Activated naive CD4-positive, alpha-beta T cell treated with anti-CD3 and anti-CD28 coated beads for 36 hours (primary cell): ENCODE results near the gene CCDC88A. TPM values are rescaled to one million over a fixed set of nuclear protein-coding genes. Genes with fewer than 3 reads are reported as not detected.
"Not testable (repeated sequence)": the region's sequence is repeated elsewhere in the genome, so short reads cannot be mapped to it uniquely, and the experiment has no call there.

Experiments
- CTCF ChIA-PET: fragments of 350-600 bp; sonication (Branson Sonifier 250); formaldehyde crosslinking; loops from one replicate; lab custom pipeline; 2021; ENCODE audit warnings: antibody characterized with exemption; lab: Charles Lee
- DNase-seq: peaks from one replicate; pipeline ENCODE4 v3.0.0-alpha.2; 2020
- H3K27ac Mint-ChIP-seq: one replicate; pipeline ENCODE4 v1.8.0; 2021; ENCODE audit warnings: mild to moderate bottlenecking, mixed read lengths
- H3K27me3 Mint-ChIP-seq: one replicate; pipeline ENCODE4 v1.8.0; 2021; ENCODE audit warnings: low read depth, mixed read lengths
- H3K36me3 Mint-ChIP-seq: one replicate; pipeline ENCODE4 v1.8.0; 2021; ENCODE audit warnings: low read depth, mixed read lengths
- H3K4me1 Mint-ChIP-seq: one replicate; pipeline ENCODE4 v1.8.0; 2021; ENCODE audit warnings: low read depth, mixed read lengths
- H3K4me3 Mint-ChIP-seq: one replicate; pipeline ENCODE4 v1.8.0; 2021; ENCODE audit warnings: mild to moderate bottlenecking, moderate library complexity, mixed read lengths
- H3K9me3 Mint-ChIP-seq: one replicate; pipeline ENCODE4 v1.8.0; 2021; ENCODE audit warnings: mixed read lengths
- intact Hi-C: fragments of 100-400 bp; cut with micrococcal nuclease; formaldehyde crosslinking; loops from one replicate; pipeline ENCODE4 v1.15.1; 2023
- total RNA-seq, 2 experiments: library from RNA; stranded (reverse); gene quantifications; one replicate each; pipeline ENCODE4 v1.2.3, GENCODE V29; 2021

The CCDC88A gene
- total RNA-seq, 2 experiments from 2014 or later = 9.7 to 10.7 TPM

GRCh38 chr2:55277310-55277709 lies 142.3 kb downstream of the CCDC88A start:
- no peaks in the 10 kb centered on the region for H3K27me3 Mint-ChIP-seq
- no peak for DNase-seq
- CTCF ChIA-PET = no interaction called here
- H3K27ac Mint-ChIP-seq = no peak overlapping the region
- H3K36me3 Mint-ChIP-seq = no peaks in the 10 kb centered on the region
- H3K9me3 Mint-ChIP-seq = no peaks in the 10 kb centered on the region
- no peak overlapping the region for H3K4me3 Mint-ChIP-seq
- intact Hi-C loops = no loop called here
- peaks cover 9% of the 10 kb centered on the region for H3K4me1 Mint-ChIP-seq

- H3K27me3 Mint-ChIP-seq, H3K4me1 Mint-ChIP-seq, intact Hi-C loops, DNase-seq, H3K4me3 Mint-ChIP-seq, H3K36me3 Mint-ChIP-seq, H3K9me3 Mint-ChIP-seq, H3K27ac Mint-ChIP-seq: not testable (repeated sequence)
- CTCF ChIA-PET = interaction anchor here (0.6 kb wide), 1 partner anchor 142 kb away, joined by 3 read pairs; no protein-coding TSS in a partner anchor
Measured at GRCh38 chr2:55274346-55274745, 145.3 kb downstream of the CCDC88A start.

GRCh38 chr2:55269645-55269990 lies 150.0 kb downstream of the CCDC88A start:
- CTCF ChIA-PET = interaction anchor here (0.6 to 0.7 kb wide), 2 partner anchors 162 to 258 kb away, joined by 3 to 7 read pairs; no protein-coding TSS in a partner anchor
- peaks cover 14% of the 10 kb centered on the region for H3K4me1 Mint-ChIP-seq
- DNase-seq = peak; percentile 6
- H3K27me3 Mint-ChIP-seq = no peaks in the 10 kb centered on the region
- intact Hi-C loops = loop anchor here (1.0 to 2.0 kb wide), 9 partner anchors 13 to 424 kb away; partner anchors contain the start of genes CFAP36, CLHC1, PNPT1 and PPP4R3B
- no peaks in the 10 kb centered on the region for H3K9me3 Mint-ChIP-seq
- peak overlapping the region; percentile 93 for H3K27ac Mint-ChIP-seq
- H3K36me3 Mint-ChIP-seq = peaks cover 6% of the 10 kb centered on the region
- peak overlapping the region; percentile 89 for H3K4me3 Mint-ChIP-seq

- no peaks in the 10 kb centered on the region for H3K9me3 Mint-ChIP-seq
- peak; percentile 93 for DNase-seq
- H3K4me3 Mint-ChIP-seq = peak within 1 kb of the TSS; percentile 89
- peaks cover 14% of the 10 kb centered on the region for H3K4me1 Mint-ChIP-seq
- H3K27ac Mint-ChIP-seq = peak within 1 kb of the TSS; percentile 93
- H3K27me3 Mint-ChIP-seq = no peaks in the 10 kb centered on the region
- CTCF ChIA-PET = interaction anchor here (0.5 to 1.0 kb wide), 3 partner anchors 10 to 259 kb away, joined by 3 to 6 read pairs (median 4); no protein-coding TSS in a partner anchor
- intact Hi-C loops = loop anchor here (1.0 to 2.0 kb wide), 9 partner anchors 13 to 424 kb away; partner anchors contain the start of genes CFAP36, CLHC1, PNPT1 and PPP4R3B
- H3K36me3 Mint-ChIP-seq = peaks cover 9% of the 10 kb centered on the region
Measured at GRCh38 chr2:55268907-55269644, 150.6 kb downstream of the CCDC88A start, which contains the start of gene MTIF2. MTIF2 (minus strand) TSS chr2:55269231; CDS start chr2:55263858, 5,373 bp downstream.

- Mint-ChIP-seq H3K4me1 (peaks cover 14% of the 10 kb centered on the region), H3K27me3 (no peaks in the 10 kb centered on the region), H3K36me3 (peaks cover 12% of the 10 kb centered on the region), H3K4me3 (peak overlapping the region; percentile 89), H3K27ac (peak overlapping the region; percentile 93), H3K9me3 (no peaks in the 10 kb centered on the region)
- DNase-seq = no peak
- intact Hi-C loops = loop anchor here (2.0 kb wide), 1 partner anchor 46 kb away; no protein-coding TSS in a partner anchor
- CTCF ChIA-PET = interaction anchor here (0.5 to 1.0 kb wide), 2 partner anchors 9 to 163 kb away, joined by 4 to 6 read pairs; no protein-coding TSS in a partner anchor
Measured at GRCh38 chr2:55268288-55268906, 151.3 kb downstream of the CCDC88A start.

GRCh38 chr2:55259586-55259985 lies 160.1 kb downstream of the CCDC88A start:
- H3K27me3 Mint-ChIP-seq, DNase-seq, H3K27ac Mint-ChIP-seq, H3K9me3 Mint-ChIP-seq, intact Hi-C loops, H3K4me3 Mint-ChIP-seq, H3K4me1 Mint-ChIP-seq: not testable (repeated sequence)
- H3K36me3 Mint-ChIP-seq = peaks cover 16% of the 10 kb centered on the region
- CTCF ChIA-PET = interaction anchor here (0.6 to 0.7 kb wide), 3 partner anchors 9 to 81 kb away, joined by 3 to 6 read pairs (median 5); no protein-coding TSS in a partner anchor

- H3K27me3 Mint-ChIP-seq = no peaks in the 10 kb centered on the region
- no peak overlapping the region for H3K4me3 Mint-ChIP-seq
- CTCF ChIA-PET = no interaction called here
- H3K9me3 Mint-ChIP-seq = no peaks in the 10 kb centered on the region
- H3K4me1 Mint-ChIP-seq = peaks cover 1% of the 10 kb centered on the region
- intact Hi-C loops = no loop called here
- no peak overlapping the region for H3K27ac Mint-ChIP-seq
- DNase-seq = no peak
- peaks cover 19% of the 10 kb centered on the region for H3K36me3 Mint-ChIP-seq
Measured at GRCh38 chr2:55252832-55253231, 166.8 kb downstream of the CCDC88A start.

- H3K36me3 Mint-ChIP-seq = peaks cover 25% of the 10 kb centered on the region
- H3K4me3 Mint-ChIP-seq = no peak overlapping the region
- H3K4me1 Mint-ChIP-seq = peaks cover 1% of the 10 kb centered on the region
- no peaks in the 10 kb centered on the region for H3K27me3 Mint-ChIP-seq
- no peaks in the 10 kb centered on the region for H3K9me3 Mint-ChIP-seq
- no peak overlapping the region for H3K27ac Mint-ChIP-seq
- intact Hi-C loops = no loop called here
- DNase-seq = no peak
- CTCF ChIA-PET = interaction anchor here (0.6 kb wide), 1 partner anchor 91 kb away, joined by 4 read pairs; no protein-coding TSS in a partner anchor
Measured at GRCh38 chr2:55247025-55247424, 172.6 kb downstream of the CCDC88A start.

- CTCF ChIA-PET = no interaction called here
- Mint-ChIP-seq H3K4me1 (peaks cover under 1% of the 10 kb centered on the region), H3K27ac (no peak overlapping the region), H3K9me3 (no peaks in the 10 kb centered on the region), H3K4me3 (no peak overlapping the region), H3K36me3 (peaks cover 19% of the 10 kb centered on the region), H3K27me3 (no peaks in the 10 kb centered on the region)
- intact Hi-C loops = no loop called here
- no peak for DNase-seq
Measured at GRCh38 chr2:55245411-55245810, 174.2 kb downstream of the CCDC88A start.

- no peaks in the 10 kb centered on the region for H3K9me3 Mint-ChIP-seq
- H3K4me1 Mint-ChIP-seq = peaks cover 3% of the 10 kb centered on the region
- H3K4me3 Mint-ChIP-seq = no peak overlapping the region
- H3K27me3 Mint-ChIP-seq = no peaks in the 10 kb centered on the region
- DNase-seq = no peak
- no peak overlapping the region for H3K27ac Mint-ChIP-seq
- intact Hi-C loops = no loop called here
- CTCF ChIA-PET = no interaction called here
- H3K36me3 Mint-ChIP-seq = peaks cover 20% of the 10 kb centered on the region
Measured at GRCh38 chr2:55242617-55243016, 177.0 kb downstream of the CCDC88A start.

- H3K27me3 Mint-ChIP-seq, H3K4me1 Mint-ChIP-seq, intact Hi-C loops, CTCF ChIA-PET, H3K9me3 Mint-ChIP-seq, DNase-seq, H3K4me3 Mint-ChIP-seq, H3K27ac Mint-ChIP-seq: not testable (repeated sequence)
- peaks cover 15% of the 10 kb centered on the region for H3K36me3 Mint-ChIP-seq
Measured at GRCh38 chr2:55241582-55241981, 178.1 kb downstream of the CCDC88A start.

GRCh38 chr2:55239656-55240222 lies 179.9 kb downstream of the CCDC88A start:
- H3K4me3 Mint-ChIP-seq = no peak overlapping the region
- H3K27ac Mint-ChIP-seq = no peak overlapping the region
- H3K27me3 Mint-ChIP-seq = no peaks in the 10 kb centered on the region
- no peak for DNase-seq
- H3K36me3 Mint-ChIP-seq = peaks cover 26% of the 10 kb centered on the region
- peaks cover 18% of the 10 kb centered on the region for H3K4me1 Mint-ChIP-seq
- CTCF ChIA-PET = no interaction called here
- H3K9me3 Mint-ChIP-seq = no peaks in the 10 kb centered on the region
- intact Hi-C loops = no loop called here
